Measurements from ENCODE around the gene NKTR. TPM values are rescaled to one million over a fixed set of nuclear protein-coding genes. Genes with fewer than 3 reads are reported as not detected.

Gene NKTR
- total RNA-seq, 4 donors from 2014 or later, result 96.3 to 172 (median 133) TPM

DNA sequence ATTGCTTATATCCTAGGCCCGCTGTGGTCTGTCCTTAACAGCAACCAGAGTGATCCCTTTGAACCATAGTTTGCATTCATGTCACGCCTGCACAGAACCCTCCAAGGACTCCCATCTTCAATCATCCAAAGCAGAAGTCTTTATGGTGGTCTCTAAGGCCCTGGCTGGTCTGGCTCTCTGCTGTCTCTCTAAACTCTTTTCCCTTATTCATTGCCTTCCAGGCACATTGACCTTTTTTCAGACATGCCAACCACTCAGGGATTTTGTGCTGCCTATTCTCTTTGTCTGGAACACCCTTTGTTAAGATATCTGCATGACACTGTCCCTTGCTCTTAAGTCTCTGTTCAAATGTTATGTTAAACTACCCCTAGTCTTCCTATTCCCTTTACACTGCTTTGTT lies 31.1 kb downstream of the NKTR start:
- no peaks in the 10 kb centered on the region for H3K9me3 ChIP-seq
- peaks cover 0 to 81% (median 26%) of the 10 kb centered on the region in 4 donors for H3K36me3 ChIP-seq
- in situ Hi-C loops (cut with MboI; ENCODE audit: low pct_ligation_motif_present in 1 of 4, low pct_unique_long_range_greater_than_20kb in 1 of 4, low sequenced_read_pairs in 3 of 4), result no loop called here
- H3K4me3 ChIP-seq, result no peak overlapping the region
- no peaks in the 10 kb centered on the region for H3K4me1 ChIP-seq
- no peak for DNase-seq
- 94 to 100% methylated on average over 2 of the region's 2 CpGs for WGBS, 2 donors (ENCODE audit: low coverage in 1 of 2)
- TF ChIP-seq EP300 (IDR thresholded peaks at IDR 0.05; ENCODE audit: low read depth), result no peak
- no peaks in the 10 kb centered on the region for H3K27me3 ChIP-seq
- intact Hi-C loops (cut with DNase I; ENCODE audit: low total_unique reads), result no loop called here
- H3K27ac ChIP-seq, result no peak overlapping the region

DNA sequence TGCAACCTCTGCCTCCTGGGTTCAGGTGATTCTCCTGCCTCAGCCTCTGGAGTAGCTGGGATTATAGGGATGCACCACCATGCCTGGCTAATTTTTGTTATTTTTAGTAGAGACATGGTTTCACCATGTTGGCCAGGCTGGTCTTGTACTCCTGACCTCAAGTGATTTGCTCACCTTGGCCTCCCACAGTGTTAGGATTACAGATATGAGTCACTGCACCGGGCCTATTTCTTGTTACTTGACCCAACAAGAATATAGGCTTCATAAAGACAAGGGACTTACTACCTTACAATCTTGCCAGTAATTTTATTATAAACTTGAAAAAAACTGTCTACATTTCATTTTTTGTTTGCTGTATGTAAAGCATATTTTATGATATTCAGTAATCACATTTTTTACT lies 31.7 kb downstream of the NKTR start:
- Histone ChIP-seq H3K36me3 (peaks cover 0 to 82% (median 29%) of the 10 kb centered on the region in 4 donors), H3K27ac (no peak overlapping the region), H3K4me3 (no peak overlapping the region), H3K4me1 (no peaks in the 10 kb centered on the region), H3K27me3 (no peaks in the 10 kb centered on the region), H3K9me3 (no peaks in the 10 kb centered on the region)
- TF ChIP-seq POLR2AphosphoS5 (IDR thresholded peaks at IDR 0.05), result no peak
- no peak for TF ChIP-seq POLR2A (IDR thresholded peaks at IDR 0.05)
- no peak for TF ChIP-seq EP300 (IDR thresholded peaks at IDR 0.05; ENCODE audit: low read depth)
- TF ChIP-seq, protein P1, sequence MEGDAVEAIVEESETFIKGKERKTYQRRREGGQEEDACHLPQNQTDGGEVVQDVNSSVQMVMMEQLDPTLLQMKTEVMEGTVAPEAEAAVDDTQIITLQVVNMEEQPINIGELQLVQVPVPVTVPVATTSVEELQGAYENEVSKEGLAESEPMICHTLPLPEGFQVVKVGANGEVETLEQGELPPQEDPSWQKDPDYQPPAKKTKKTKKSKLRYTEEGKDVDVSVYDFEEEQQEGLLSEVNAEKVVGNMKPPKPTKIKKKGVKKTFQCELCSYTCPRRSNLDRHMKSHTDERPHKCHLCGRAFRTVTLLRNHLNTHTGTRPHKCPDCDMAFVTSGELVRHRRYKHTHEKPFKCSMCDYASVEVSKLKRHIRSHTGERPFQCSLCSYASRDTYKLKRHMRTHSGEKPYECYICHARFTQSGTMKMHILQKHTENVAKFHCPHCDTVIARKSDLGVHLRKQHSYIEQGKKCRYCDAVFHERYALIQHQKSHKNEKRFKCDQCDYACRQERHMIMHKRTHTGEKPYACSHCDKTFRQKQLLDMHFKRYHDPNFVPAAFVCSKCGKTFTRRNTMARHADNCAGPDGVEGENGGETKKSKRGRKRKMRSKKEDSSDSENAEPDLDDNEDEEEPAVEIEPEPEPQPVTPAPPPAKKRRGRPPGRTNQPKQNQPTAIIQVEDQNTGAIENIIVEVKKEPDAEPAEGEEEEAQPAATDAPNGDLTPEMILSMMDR (IDR thresholded peaks at IDR 0.05), result no peak
- 63% methylated on average over 1 of the region's 1 CpG; no CpG with 5 or more reads in 1 of the 2 donors for WGBS, 2 donors (ENCODE audit: low coverage in 1 of 2)
- in situ Hi-C loops (cut with MboI; ENCODE audit: low pct_ligation_motif_present in 1 of 4, low pct_unique_long_range_greater_than_20kb in 1 of 4, low sequenced_read_pairs in 3 of 4) (no loop called here), intact Hi-C loops (cut with DNase I; ENCODE audit: low total_unique reads) (no loop called here)
- DNase-seq, result no peak

DNA sequence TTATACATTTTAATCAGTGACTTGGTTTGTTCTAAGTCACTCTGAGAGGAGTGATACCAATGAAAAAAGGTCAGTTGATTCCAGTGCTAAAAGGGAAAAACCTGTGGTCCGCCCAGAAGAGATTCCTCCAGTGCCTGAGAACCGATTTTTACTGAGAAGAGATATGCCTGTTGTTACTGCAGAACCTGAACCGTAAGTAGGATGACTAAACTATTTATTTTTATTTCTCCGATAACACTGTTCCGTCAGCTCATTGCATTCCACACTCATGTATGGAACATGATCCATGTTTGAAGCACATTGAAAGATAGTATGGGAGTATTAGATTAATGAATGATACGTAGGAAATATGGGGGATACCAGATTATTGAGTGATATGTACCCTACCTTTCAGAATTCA lies 33.1 kb downstream of the NKTR start:
- Histone ChIP-seq H3K4me3 (no peak overlapping the region), H3K27me3 (no peaks in the 10 kb centered on the region), H3K9me3 (no peaks in the 10 kb centered on the region), H3K4me1 (peaks cover 0 to 9% (median 0%) of the 10 kb centered on the region in 4 donors), H3K27ac (no peak overlapping the region), H3K36me3 (peaks cover 0 to 90% (median 36%) of the 10 kb centered on the region in 4 donors)
- no peak for TF ChIP-seq POLR2A (IDR thresholded peaks at IDR 0.05)
- TF ChIP-seq, protein P1 (IDR thresholded peaks at IDR 0.05), result no peak
- TF ChIP-seq POLR2AphosphoS5 (IDR thresholded peaks at IDR 0.05), result no peak
- TF ChIP-seq EP300 (IDR thresholded peaks at IDR 0.05; ENCODE audit: low read depth), result no peak
- no peak for DNase-seq
- intact Hi-C loops (cut with DNase I; ENCODE audit: low total_unique reads) (no loop called here), in situ Hi-C loops (cut with MboI; ENCODE audit: low pct_ligation_motif_present in 1 of 4, low pct_unique_long_range_greater_than_20kb in 1 of 4, low sequenced_read_pairs in 3 of 4) (no loop called here)
- WGBS, 2 donors (ENCODE audit: low coverage in 1 of 2), result 90 to 92% methylated on average over 6 of the region's 6 CpGs

DNA sequence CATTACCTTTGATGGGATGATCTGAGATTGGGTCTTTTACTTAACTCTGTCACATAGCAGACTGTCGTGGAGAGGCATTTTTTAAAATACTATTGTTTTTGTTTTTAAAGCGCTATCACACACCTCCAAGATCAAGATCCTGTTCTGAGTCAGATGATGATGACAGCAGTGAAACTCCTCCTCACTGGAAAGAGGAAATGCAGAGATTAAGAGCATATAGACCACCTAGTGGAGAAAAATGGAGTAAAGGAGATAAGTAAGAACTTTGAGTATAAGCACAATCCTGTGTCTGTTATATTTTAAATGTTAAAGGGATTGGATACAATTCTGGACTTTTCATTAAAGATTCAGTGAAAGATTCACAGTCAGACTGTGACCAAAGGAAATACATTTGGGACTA lies 34.6 kb downstream of the NKTR start:
- in situ Hi-C loops (cut with MboI; ENCODE audit: low pct_ligation_motif_present in 1 of 4, low pct_unique_long_range_greater_than_20kb in 1 of 4, low sequenced_read_pairs in 3 of 4) (no loop called here), intact Hi-C loops (cut with DNase I; ENCODE audit: low total_unique reads) (no loop called here)
- Histone ChIP-seq H3K36me3 (peaks cover 0 to 92% (median 40%) of the 10 kb centered on the region in 4 donors), H3K27me3 (no peaks in the 10 kb centered on the region), H3K4me3 (no peak overlapping the region), H3K9me3 (no peaks in the 10 kb centered on the region), H3K27ac (no peak overlapping the region), H3K4me1 (peaks cover 0 to 13% (median 0%) of the 10 kb centered on the region in 4 donors)
- no peak for TF ChIP-seq POLR2AphosphoS5 (IDR thresholded peaks at IDR 0.05)
- TF ChIP-seq EP300 (IDR thresholded peaks at IDR 0.05; ENCODE audit: low read depth), result no peak
- no peak for TF ChIP-seq POLR2A (IDR thresholded peaks at IDR 0.05)
- TF ChIP-seq, protein P1 (IDR thresholded peaks at IDR 0.05), result no peak
- no peak for DNase-seq
- WGBS, 2 donors (ENCODE audit: low coverage in 1 of 2), result 78 to 88% methylated on average over 2 of the region's 2 CpGs

DNA sequence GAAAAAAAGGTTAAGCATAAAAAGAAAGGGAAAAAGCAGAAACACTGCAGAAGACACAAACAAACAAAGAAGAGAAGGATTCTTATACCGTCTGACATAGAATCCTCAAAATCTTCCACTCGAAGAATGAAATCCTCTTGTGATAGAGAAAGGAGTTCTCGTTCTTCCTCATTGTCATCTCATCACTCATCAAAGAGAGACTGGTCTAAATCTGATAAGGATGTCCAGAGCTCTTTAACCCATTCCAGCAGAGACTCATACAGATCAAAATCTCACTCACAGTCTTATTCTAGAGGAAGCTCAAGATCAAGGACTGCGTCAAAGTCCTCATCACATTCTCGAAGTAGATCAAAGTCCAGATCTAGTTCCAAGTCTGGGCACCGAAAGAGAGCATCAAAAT lies 36.5 kb downstream of the NKTR start:
- no peak overlapping the region for H3K27ac ChIP-seq
- H3K36me3 ChIP-seq, result peaks cover 0 to 79% (median 39%) of the 10 kb centered on the region in 4 donors
- peaks cover 0 to 13% (median 0%) of the 10 kb centered on the region in 4 donors for H3K4me1 ChIP-seq
- H3K27me3 ChIP-seq, result no peaks in the 10 kb centered on the region
- no peak overlapping the region for H3K4me3 ChIP-seq
- H3K9me3 ChIP-seq, result no peaks in the 10 kb centered on the region
- DNase-seq, result no peak
- in situ Hi-C loops (cut with MboI; ENCODE audit: low pct_ligation_motif_present in 1 of 4, low pct_unique_long_range_greater_than_20kb in 1 of 4, low sequenced_read_pairs in 3 of 4), result no loop called here
- TF ChIP-seq POLR2AphosphoS5 (IDR thresholded peaks at IDR 0.05) (no peak), EP300 (IDR thresholded peaks at IDR 0.05; ENCODE audit: low read depth) (no peak)
- TF ChIP-seq, protein P1 (IDR thresholded peaks at IDR 0.05), result no peak
- intact Hi-C loops (cut with DNase I; ENCODE audit: low total_unique reads), result no loop called here
- WGBS, 2 donors (ENCODE audit: low coverage in 1 of 2), result 88 to 92% methylated on average over 3 to 6 of the region's 6 CpGs
